RCC 7860 (cell line): ENCODE data around the gene FANCD2.
"Not testable (repeated sequence)": the region's sequence is repeated elsewhere in the genome, so short reads cannot be mapped to it uniquely, and the experiment has no call there.

Experiments
- DNase-seq: peaks from one replicate; pipeline ENCODE4 v3.0.0-alpha.2; 2015; ENCODE audit warnings: low spot score
- FAIRE-seq: peaks from 2 replicates; lab custom pipeline; 2012; peaks lifted over from hg19 to GRCh38; lab: Jason Lieb, UNC

FANCD2 gene

GRCh38 chr3:10026084-10026890 is at the start of gene FANCD2:
TSS of gene FANCD2 (plus strand) at chr3:10026437. CDS start at chr3:10028658, 2,221 bp downstream.
- peak; percentile 61 for DNase-seq
- no peak for FAIRE-seq

DNA sequence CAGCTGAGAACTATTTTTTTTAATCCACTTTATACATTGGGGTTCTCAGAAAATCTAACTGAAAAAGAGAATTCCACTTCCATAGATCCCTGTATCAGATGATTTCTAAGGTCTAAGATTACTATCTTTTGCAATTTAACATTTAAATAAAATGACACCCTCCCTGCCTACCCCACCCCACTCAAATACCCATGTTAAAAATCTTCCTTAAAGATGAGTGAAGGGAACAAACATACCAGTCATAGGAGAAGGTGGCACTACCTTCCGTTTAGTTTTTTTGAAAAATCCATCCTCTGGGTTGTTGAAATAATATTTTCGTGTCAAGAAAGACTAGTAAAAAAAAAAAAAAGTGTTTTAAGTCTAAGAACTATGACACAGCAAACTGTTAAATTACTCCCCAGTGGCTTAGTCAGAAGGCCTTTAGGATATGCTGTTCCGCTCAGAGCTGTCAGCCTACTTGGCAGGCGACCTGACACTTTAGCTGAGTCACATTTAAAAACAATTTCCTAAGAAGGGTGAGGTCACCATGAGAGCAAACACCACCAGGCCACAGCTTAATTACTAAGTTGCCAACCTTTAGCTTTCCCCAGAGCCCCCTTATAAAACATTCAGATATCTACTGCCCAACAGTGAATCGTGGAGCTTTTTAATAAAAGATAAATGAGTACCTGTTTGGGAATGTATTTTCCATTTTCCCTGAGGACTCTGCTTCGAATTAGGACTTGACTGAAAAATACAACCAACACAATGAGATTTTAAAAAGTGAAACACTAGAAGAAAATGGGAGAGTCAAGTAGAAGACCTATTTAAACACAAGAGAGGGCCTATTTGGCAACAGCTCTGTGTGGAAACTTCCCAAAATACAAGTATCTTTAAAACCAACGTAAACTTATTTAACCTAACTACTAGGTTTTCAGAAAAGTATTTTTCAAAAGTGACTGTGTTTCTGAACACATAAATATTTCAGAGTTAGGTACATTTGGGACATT is 49.2 kb upstream of the FANCD2 start:
- peak; percentile 90 for FAIRE-seq
- DNase-seq: peak; percentile 90

DNA sequence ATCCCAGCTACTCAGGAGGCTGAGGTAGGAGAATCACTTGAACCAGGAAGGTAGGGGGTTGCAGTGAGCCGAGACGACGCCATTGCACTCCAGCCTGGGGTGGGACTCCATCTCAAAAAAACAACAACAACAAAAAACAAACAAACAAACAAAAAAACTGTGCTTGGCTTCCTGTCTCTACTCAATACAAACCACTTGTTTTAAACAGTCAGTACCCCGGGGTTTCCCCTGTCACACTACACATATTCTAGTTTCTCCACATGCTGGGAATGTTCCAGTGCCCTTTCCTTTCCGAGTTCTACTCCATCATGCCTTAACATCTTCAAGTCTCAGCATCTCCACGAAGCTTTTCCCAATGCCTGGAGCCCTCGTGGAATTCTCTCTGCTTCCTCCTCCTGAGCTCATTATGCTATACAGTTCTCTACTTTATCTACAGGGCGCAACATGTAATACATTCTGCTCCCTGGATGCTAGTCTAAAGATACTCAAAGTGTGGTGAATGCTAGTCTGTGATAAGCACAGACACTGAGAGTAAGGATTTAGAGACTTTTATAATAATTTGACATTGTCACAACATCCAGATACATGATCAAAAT is 47.4 kb upstream of the FANCD2 start:
- DNase-seq (no peak), FAIRE-seq (no peak)

DNA sequence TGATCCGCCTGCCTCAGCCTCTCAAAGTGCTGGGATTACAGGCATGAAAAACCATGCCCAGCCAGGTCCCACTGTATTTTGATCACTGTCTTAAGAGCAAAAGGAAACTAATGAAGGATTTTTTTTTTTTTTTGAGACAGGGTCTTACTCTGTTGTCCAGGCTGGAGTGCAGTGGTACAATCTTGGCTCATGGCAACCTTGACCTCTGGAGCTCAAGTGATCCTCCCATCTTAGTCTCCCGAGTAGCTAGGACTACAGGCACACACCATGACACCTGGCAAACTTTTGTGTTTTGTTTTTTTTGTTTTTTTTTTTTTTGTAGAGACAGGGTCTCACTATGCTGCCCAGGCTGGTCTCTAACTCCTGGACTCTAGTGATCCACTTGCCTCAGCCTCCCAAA is 46.0 kb upstream of the FANCD2 start:
- no peak for DNase-seq
- no peak for FAIRE-seq

- FAIRE-seq (no peak), DNase-seq (no peak)
Observed at GRCh38 chr3:9986230-9986725, 40.0 kb upstream of the FANCD2 start.

DNA sequence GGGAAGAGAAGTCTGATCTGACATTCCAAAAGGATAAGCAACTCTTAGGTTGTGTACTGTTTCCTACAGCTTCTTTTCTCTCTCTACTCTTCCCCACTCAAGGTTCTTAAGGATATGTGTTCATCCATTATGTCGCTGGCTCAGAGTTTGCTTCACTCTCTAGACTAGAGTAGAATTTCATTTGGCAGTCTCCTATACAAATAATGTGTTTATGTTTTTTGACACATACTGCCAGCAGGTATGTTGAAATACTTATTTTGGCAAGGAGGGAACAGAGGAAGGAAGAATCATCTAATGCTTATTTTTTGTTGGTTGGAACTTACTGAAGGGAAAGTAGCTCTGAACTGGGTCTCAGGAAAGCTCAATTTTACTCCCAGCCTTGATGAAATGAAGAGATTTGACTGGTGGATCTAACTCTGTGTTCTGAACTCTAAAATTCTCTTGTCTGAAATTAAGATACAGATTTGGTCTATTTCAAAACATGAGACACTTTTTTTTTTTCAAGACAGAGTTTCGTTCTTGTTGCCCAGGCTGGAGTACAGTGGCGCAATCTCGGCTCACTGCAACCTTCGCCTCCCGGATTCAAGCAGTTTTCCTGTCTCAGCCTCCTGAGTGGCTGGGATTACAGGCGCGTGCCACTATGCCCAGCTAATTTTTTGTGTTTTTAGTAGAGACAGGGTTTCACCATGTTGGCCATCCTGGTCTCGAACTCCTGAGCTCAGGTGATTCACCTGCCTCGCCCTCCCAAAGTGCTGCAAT is 32.0 kb upstream of the FANCD2 start:
- DNase-seq (no peak), FAIRE-seq (no peak)

DNA sequence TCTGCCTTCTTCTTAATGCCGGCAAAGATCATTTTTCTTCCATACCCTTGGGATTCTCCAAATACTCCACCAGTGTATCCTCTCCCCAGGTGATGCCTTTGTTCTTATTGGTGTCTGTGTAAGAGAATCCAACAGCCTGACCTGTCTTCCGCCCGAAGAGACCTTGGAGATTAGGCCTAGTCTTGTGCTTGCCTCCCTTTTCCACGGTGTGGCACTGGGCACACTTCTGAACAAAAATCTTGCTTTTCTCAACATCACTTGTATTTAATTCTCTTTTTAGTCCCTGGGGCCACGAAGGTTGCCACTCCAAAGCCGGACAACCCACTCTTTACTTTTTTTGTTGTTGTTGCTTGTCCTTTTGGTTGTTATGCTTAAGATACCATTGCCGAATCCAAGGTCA is 25.6 kb upstream of the FANCD2 start:
- FAIRE-seq: no peak

DNA sequence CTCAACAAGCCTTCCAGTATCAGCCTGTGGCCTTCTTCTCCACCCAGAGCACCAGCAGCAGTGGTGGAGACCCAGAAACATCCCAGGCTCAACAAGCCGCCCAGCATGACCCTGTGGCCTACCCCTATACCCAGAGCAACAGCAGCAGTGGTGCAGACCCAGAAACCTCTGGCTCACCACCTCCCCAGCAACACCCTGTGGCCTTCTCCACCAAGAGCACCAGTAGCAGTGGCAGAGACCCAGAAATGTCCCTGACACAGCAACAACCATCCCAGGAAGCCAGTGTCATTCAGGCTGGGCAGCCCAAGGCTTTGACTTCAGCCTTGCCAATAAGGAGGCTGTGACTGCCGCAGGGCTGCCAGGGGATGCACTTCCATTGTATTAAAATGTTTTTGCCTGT is 23.3 kb upstream of the FANCD2 start:
- FAIRE-seq (no peak), DNase-seq (no peak)

More for the DNA sequence above, 25.6 kb upstream of the FANCD2 start:
- DNase-seq: no peak

- no peak for DNase-seq
- no peak for FAIRE-seq
Observed at GRCh38 chr3:10004506-10004905, 21.7 kb upstream of the FANCD2 start.

DNA sequence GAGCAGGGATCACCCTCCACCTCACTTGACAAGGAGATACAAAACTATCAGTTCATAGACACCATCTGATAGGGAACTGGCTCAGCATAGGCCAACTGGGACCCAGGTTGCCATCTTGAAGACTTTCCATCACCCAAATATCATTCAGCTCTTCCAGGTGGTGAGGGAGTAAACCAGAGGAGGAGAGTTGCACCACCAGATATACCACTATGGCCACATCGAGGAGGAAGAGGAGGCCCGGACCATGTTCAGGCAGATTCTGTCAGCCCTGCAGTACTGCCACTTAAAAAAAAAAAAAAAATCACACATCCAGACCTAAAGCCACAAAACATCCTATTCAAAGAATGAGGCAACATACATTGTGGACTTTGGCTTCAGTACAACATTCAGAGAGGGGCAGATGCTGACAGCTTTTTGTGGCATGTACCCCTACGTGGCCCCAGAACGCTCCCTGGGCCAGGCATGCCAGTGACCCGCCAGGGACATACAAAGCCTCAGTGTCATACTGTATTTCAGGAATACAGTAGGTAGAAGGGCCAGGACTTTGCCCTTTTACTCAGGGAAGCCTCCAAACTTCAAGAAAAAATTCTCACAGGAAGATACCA is 21.2 kb upstream of the FANCD2 start:
- no peak for DNase-seq
- FAIRE-seq: no peak

DNA sequence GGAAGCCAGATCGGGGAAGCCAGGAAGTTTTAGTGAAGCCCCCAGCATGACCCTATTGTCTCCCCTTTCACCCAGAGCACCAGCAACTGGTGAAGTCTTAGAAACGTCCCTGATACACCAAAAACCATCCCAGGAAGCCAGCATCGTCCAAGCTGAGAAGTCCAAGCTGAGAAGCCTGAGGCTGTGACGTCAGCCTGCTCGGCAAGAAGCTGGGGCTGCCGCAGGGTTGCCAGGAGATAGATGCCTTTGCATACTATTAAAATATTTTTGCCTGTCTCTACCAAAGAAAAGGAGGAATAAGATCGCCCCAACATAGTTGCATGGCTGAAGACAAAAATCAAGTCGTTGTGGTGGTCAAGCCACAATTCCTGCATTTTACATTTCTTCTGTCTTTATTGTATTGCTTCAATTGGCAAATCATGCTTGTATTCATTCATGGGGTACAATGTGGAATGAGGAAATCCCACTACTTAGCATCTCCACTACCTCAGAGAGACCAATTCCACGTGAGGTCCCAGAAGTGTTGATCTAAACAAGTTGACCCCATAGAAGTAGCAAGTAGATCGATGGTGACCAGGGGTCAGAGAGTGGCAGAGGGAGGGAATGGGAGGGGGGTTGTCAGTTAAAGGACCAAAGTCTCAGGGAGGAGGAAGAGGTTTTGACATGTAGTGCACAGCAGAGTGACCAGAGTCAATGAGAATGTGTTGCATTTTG is 20.0 kb upstream of the FANCD2 start:
- FAIRE-seq (no peak), DNase-seq (no peak)

DNA sequence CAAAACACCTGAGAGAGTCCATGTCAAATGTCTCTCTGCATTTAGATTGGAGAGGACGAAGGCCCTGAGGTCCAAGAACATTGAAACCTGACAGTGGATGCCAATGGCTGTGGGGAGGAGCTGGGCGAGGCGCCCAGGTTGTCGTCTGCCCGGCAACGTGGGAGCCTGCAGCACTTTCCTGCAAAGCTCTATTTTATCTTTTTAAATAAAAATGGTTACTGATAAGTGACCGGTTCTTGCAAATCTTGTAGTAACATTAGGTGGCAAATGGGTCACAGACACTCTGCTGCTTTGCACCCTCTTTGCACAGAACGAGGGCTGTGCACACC is 19.5 kb upstream of the FANCD2 start:
- FAIRE-seq: no peak
- no peak for DNase-seq

- DNase-seq (no peak), FAIRE-seq (no peak)
Observed at GRCh38 chr3:10007126-10007782, 19.0 kb upstream of the FANCD2 start.

DNA sequence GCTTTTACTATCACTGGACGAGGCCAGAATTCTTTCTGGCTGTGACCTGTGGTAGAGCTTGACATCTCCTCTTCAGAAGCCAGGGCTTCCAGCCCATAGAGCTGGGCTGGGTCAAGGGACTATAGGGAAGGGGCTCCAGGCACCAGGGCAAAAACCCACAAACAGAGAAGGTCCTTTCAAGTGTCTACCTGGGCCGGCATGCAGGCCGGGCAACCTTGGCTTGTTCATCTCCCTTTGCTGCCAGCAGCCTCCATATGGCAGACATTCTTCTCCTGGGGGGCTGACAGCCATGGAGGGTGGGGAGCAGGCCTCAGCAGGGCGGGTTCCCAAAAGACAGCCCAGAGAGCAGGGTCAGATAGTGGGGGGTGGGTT is 18.0 kb upstream of the FANCD2 start:
- FAIRE-seq, DNase-seq: not testable (repeated sequence)

DNA sequence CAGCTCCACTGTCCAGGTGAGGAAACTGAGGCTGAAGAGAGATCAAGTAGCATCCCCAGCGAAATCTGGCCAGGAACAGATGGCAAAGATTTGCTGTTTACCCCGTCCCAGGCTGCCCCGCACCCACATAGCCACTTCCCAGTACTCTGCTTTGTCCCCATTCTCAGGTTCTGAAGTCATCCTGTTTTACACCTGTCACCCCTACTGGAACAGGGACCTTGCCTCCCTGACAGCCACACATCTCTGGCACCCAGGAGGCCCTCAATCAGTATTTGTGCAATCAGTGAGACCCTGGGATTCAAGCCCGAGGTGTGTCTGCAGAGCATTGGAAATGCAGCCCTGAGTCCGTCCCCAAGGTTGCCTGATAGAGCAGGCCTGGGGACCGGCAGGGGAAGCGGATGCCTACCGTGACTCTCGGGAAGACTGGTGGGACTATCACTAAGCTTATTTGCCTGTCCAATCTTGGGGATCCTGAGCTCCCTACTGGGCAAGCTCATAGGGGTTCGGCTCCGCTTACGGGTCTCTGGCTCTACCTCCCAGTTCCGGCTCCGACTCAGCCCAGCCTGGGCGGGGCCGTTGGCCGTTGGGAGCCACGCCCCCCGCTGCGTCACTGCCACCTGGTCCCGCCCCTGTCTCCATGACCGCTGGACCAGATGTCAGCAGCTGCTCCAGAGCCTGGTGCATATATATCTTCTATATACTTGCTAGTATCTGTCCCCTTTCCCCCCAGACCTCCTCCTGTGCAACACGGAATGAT is 17.5 kb upstream of the FANCD2 start:
- no peak for FAIRE-seq
- no peak for DNase-seq

DNA sequence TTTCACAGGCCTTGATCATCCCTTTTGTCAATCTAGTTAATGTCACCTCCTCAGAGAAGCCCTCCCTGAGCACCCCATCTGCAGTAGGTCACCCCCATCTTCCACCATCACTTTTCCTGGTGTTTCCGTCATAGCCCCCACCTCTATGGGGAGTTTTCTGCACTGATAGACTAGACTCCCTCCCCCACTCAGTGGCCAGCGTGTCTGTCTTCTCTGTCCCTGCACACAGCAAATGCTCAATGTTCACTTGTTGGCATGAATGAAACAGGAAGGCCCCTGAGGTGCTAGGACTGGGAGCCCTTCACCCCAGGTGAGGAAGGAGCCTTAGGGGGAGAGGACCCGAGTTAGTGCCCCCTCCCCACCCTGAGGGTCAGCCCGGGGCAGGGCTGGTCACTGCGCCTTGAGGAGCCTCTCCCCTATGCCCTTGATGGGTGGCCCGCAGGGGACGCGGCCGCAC is 15.8 kb upstream of the FANCD2 start:
- FAIRE-seq: no peak
- DNase-seq: no peak

DNA sequence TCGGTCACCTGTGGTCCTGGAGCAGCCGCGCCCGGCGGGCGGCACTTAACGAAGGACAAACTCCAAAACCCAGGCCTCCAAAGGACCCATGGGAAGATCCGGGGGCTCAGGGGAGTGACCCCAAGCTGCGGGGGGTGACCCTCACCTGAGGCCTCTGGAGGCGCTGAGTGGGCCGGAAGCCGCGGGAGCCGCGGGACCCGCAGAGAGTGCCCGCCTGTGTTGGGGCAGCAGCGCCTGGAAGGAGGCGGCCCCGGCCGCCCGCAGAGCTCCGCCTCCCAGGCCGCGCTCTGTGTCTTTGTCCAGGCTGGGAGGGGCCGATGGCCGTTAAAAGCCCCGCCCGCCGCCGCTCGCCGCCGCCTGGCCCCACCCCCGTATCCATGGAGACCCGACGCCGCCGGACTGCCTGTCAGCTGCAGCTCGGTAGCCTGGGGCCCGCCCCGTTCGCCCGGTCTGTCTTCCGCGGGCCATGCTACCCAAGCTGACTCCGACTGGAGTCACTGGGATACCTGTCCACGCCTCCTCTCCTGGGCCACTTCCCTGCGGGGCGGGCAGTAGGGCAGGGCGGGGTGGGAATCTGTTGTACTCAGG is 15.3 kb upstream of the FANCD2 start:
- peak; percentile 86 for DNase-seq
- no peak for FAIRE-seq

GRCh38 chr3:10011631-10012030 is 14.6 kb upstream of the FANCD2 start:
- no peak for FAIRE-seq
- no peak for DNase-seq
